GM21619 (cell line): ENCODE data around the gene TARP.

Source experiments
- ATAC-seq: cut with Tn5 transposase; IDR thresholded peaks from one replicate; pipeline ENCODE4 v1.9.1; 2021; ENCODE audit not compliant: unreplicated experiment

The TARP gene

GRCh38 chr7:38217672-38218071 is 55.8 kb downstream of the TARP start:
- no peak for ATAC-seq

DNA sequence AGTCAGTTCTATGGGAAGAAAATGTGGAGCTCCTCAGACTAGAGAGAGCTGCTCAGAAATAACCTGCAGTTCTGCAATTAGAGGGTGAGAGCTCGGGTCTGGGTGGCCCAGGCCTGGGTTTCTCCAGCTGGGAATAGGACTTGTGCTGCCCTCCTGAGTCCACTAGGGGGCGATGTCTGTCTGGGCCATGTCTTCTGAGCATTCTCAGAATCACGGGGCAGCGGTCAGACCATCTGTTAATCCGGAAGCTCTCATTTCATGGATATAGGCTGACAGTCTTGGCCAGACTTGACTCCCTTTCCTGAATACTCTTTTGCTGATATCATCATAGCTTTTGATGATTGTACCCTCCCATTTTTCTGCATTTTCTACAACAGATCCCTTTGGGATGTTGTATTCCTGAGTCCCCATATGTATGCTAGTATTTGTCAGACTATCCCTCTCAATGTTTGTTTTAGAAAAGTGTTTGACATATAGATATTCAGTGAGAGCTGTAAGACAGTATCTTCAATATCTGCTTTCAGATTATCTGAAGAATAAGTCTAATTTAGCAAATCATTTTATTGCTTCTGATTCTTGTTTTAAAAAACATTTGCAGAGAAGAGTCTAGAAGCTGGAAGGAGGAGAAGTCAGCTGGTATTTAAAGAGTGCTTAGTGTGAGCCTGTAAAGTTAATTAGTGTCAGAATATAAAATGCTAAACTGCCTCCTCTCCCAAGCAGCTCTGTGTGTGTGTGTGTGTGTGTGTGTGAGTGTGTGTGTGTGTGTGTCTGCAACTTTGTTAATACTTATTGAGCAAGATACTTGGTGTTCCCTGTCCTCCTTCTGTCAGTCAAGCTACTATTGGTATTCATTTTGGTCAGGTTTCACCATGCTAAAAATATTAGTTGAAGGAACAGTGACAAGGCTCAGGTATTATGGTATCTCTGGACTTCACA is 57.4 kb downstream of the TARP start:
- ATAC-seq, result peak; percentile 76

DNA sequence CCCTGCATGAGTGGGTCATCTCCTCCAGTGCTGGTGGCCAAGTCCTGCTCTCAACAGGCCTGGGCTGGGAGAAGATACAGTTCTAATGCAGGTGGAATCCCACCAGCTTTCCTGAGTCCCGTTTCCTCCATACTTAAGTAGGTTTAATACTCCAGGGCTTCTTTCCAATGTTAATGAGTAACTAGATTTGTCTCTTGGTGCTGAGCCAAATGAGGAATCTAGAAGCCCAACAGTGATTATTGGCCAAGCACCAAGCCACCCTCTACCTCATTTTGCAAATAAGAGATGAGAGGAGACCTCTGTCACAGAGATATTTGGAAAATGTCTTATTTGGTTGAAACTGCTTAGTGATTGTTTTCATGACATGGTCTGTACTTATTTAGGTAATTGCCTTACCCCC is 58.3 kb downstream of the TARP start:
- ATAC-seq, result no peak

- no peak for ATAC-seq
Measured at GRCh38 chr7:38211940-38212339, 61.5 kb downstream of the TARP start.

GRCh38 chr7:38211486-38211885 is 62.0 kb downstream of the TARP start:
- no peak for ATAC-seq
